Chondrocyte (in vitro differentiated cells): ENCODE measurements around the gene UBTD2. TPM values are rescaled to one million over a fixed set of nuclear protein-coding genes. Genes with fewer than 3 reads are reported as not detected.
"Not testable (repeated sequence)": the region's sequence is repeated elsewhere in the genome, so short reads cannot be mapped to it uniquely, and the experiment has no call there.

ENCODE experiments used
- DNase-seq: peaks from one replicate; pipeline ENCODE4 v3.0.0; 2021; ENCODE audit warnings: mixed read lengths, low spot score
- H3K27ac Mint-ChIP-seq: one replicate; pipeline ENCODE4 v1.8.0; 2021; ENCODE audit warnings: mild to moderate bottlenecking, moderate library complexity, mixed read lengths; ENCODE audit not compliant: unreplicated experiment
- H3K27me3 Mint-ChIP-seq: 2 replicates; pipeline ENCODE4 v1.8.0; 2021; ENCODE audit warnings: low read depth, mixed read lengths
- H3K36me3 Mint-ChIP-seq: 2 replicates; pipeline ENCODE4 v1.8.0; 2021; ENCODE audit warnings: low read depth, mixed read lengths
- H3K4me1 Mint-ChIP-seq: 2 replicates; pipeline ENCODE4 v1.8.0; 2021; ENCODE audit warnings: low read depth, mild to moderate bottlenecking, mixed read lengths
- H3K4me3 Mint-ChIP-seq: one replicate; pipeline ENCODE4 v1.8.0; 2021; ENCODE audit warnings: mild to moderate bottlenecking, moderate library complexity, mixed read lengths; ENCODE audit not compliant: unreplicated experiment
- H3K9me3 Mint-ChIP-seq: 2 replicates; pipeline ENCODE4 v1.8.0; 2021; ENCODE audit warnings: low read depth, mixed read lengths
- long read RNA-seq: library from polyadenylated mRNA; stranded (forward); transcript quantifications from one replicate; pipeline ENCODE4 v2.0.0, GENCODE V29; 2021
- total RNA-seq: library from RNA; stranded (reverse); gene quantifications from 3 replicates; pipeline ENCODE4 v1.2.1, GENCODE V29; 2021
- TF ChIP-seq, protein P1 (sequence below): fragments of 200-600 bp; sonication (generic); IDR thresholded peaks from 2 replicates; pipeline ENCODE4 v1.5.0; 2021; ENCODE audit warnings: antibody characterized with exemption, mild to moderate bottlenecking, moderate library complexity

The UBTD2 gene, protein sequence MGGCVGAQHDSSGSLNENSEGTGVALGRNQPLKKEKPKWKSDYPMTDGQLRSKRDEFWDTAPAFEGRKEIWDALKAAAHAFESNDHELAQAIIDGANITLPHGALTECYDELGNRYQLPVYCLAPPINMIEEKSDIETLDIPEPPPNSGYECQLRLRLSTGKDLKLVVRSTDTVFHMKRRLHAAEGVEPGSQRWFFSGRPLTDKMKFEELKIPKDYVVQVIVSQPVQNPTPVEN
- total RNA-seq = 37.6 to 38.9 TPM (median 38.4 TPM) in 3 replicates
- long read RNA-seq, transcript UBTD2-201 (3 exons, 3,301 nt) = major isoform, 106 of 109 reads
- long read RNA-seq, partial matches to known transcripts = 1 of 109 reads
- long read RNA-seq, other reads (novel, unspliced or antisense) = 2 of 109 reads

DNA sequence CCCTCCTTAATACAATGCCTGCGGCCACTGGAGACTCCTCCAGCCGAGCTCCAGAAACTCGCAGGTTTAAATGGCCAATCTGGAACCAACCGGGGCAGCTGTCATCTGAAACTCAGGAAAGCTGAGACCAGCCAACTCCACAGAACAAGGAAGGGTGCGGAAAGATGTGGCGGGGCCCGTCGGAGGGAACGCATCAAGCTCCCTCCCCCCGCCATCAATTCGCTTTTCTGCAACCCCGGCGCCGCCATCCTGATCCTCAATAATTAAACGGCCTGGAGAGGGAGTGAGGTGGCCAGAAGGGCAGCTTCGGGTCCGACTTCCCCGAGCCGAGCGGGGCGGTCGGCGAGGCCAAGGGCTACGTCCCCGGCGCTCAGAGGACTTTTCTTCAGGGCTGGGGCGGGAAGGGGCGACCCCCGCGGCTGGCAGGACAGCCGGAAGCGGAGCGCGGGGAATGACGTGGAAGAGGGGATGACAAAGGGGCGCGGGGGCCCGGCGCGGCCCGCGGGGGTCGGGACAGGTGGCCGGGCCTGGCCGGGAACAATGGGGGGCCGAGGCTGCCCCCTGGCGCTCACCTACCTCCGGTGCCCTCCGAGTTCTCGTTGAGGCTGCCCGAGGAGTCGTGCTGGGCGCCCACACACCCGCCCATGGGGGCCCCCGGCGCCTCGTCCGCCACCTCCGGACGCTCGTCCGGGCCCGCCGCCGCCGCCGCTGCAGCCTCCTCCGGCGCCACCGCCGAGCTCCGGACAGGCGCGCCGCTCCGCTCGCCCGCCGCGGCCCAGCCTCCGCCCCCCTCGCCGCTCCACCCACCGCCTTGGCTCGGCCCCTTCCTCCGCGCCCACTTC lies at the start of gene UBTD2:
Gene UBTD2, minus strand, starts transcription at position 745 of the 842 bp plus-strand sequence. Its CDS starts 99 bp downstream, at position 646.
- no peak for DNase-seq
- Mint-ChIP-seq H3K36me3 (no peaks in the 10 kb centered on the region), H3K27me3 (no peaks in the 10 kb centered on the region), H3K27ac (peak within 1 kb of the TSS; percentile 95), H3K4me3 (peak within 1 kb of the TSS; percentile 90), H3K9me3 (no peaks in the 10 kb centered on the region), H3K4me1 (peaks cover 44% of the 10 kb centered on the region)
- TF ChIP-seq, protein P1, sequence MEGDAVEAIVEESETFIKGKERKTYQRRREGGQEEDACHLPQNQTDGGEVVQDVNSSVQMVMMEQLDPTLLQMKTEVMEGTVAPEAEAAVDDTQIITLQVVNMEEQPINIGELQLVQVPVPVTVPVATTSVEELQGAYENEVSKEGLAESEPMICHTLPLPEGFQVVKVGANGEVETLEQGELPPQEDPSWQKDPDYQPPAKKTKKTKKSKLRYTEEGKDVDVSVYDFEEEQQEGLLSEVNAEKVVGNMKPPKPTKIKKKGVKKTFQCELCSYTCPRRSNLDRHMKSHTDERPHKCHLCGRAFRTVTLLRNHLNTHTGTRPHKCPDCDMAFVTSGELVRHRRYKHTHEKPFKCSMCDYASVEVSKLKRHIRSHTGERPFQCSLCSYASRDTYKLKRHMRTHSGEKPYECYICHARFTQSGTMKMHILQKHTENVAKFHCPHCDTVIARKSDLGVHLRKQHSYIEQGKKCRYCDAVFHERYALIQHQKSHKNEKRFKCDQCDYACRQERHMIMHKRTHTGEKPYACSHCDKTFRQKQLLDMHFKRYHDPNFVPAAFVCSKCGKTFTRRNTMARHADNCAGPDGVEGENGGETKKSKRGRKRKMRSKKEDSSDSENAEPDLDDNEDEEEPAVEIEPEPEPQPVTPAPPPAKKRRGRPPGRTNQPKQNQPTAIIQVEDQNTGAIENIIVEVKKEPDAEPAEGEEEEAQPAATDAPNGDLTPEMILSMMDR = peak; percentile 80

DNA sequence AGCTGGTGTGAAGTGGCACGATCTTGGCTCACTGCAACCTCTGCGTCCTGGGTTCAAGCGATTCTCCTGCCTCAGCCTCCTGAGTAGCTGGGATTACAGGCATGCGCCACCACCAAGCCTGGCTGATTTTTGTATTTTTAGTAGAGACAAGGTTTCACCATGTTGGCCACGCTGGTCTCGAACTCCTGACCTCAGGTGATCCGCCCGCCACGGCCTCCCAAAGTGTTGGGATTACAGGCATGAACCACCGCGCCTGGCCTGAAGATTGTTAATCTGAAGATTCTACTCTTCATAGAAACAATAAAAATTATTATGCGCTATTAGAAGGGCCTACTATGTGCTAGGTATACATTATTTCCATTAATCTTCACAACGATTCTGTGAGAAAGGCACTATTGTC lies 43.3 kb upstream of the UBTD2 start:
- not testable (repeated sequence) for H3K36me3 Mint-ChIP-seq, H3K4me1 Mint-ChIP-seq, H3K27me3 Mint-ChIP-seq, DNase-seq, H3K27ac Mint-ChIP-seq, H3K9me3 Mint-ChIP-seq, H3K4me3 Mint-ChIP-seq

DNA sequence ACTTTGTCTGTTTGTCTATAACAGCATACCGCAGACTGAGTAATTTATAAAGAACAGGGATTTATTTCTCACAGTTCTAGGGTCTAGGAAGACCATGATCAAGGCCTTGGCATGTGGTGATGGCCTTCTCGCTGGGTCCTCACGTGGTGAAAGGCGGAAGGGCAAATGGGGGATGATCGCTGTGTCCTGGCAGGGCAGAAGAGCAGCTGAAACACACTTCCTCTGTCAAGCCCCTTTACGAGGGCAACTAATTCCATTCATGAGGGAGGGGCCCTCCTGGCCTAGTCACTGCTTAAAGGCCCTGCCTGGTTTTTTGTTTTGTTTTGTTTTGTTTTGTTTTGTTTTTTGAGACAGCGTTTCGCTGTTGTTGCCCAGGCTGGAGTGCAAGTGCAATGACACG lies 41.9 kb upstream of the UBTD2 start:
- TF ChIP-seq, protein P1 = no peak
- H3K4me3 Mint-ChIP-seq = no peak overlapping the region
- H3K4me1 Mint-ChIP-seq = peaks cover 2% of the 10 kb centered on the region
- H3K27ac Mint-ChIP-seq = no peak overlapping the region
- no peaks in the 10 kb centered on the region for H3K36me3 Mint-ChIP-seq
- DNase-seq = no peak
- H3K27me3 Mint-ChIP-seq = no peaks in the 10 kb centered on the region
- H3K9me3 Mint-ChIP-seq = no peaks in the 10 kb centered on the region

DNA sequence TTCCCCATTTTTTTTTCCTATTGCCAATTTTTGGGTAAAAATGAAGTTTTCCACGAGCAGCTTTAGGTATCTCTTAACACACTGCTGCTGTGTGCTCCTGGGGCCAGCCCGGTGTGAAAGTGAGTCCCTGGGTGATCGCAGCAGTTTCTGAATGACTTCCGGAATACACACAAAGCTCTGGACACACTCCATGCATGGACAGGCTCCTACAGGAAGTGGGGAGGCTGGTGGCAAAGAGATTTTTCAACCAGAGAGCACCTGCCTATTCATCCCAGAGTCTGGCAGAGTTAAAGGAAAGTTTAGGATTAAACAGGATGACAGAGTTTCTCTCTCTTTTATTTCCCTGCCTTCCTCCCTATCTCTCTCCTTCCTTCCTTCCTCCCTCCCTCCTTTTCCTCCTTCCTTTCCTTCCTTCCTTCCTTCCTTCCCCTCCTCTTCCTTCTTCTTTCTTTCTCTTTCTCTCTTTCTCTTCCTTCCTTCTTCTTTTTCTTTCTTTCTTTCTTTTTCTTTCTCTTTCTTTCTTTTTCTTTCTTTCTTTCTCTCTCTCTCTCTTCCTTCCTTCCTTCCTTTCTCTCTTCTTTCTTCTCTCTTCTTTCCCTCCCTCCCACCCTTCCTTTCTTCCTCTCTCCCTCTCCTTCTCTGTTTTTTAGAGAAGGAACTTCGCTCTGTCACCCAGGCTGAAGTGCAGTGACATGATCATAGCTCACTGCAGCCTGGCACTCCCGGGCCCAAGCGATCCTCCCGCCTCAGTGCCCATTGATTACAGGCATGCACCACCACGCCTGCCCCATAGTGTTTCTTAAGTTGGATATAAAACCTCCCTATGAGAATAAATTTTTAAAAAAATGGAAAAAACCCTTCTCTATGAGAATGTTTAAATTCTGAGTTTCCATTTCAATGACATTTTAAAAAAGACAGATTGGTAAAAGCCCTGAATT lies 38.7 kb upstream of the UBTD2 start:
- H3K4me1 Mint-ChIP-seq = peaks cover 13% of the 10 kb centered on the region
- TF ChIP-seq, protein P1 = no peak
- H3K27ac Mint-ChIP-seq = no peak overlapping the region
- no peak for DNase-seq
- no peaks in the 10 kb centered on the region for H3K36me3 Mint-ChIP-seq
- H3K4me3 Mint-ChIP-seq = no peak overlapping the region
- no peaks in the 10 kb centered on the region for H3K27me3 Mint-ChIP-seq
- no peaks in the 10 kb centered on the region for H3K9me3 Mint-ChIP-seq

DNA sequence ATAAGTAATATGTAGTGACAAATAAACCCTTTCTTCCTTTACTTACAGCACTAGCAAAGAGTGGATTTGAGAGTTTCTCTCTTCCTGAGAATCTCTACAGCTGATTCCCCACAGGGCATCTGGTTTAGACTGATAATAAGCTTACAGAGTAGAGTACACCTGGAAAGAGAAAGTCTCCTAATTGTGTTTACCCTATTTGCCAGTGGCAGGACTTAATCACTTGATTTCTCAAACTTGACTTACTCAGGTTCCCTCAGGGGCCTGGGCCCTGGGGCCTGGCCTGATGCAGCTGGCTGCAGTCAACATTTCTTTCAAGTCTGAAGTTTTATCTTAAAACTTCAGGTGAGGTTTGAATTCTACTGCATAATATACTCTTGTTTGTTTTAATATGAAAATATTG lies 38.0 kb upstream of the UBTD2 start:
- Mint-ChIP-seq H3K4me1 (peaks cover 13% of the 10 kb centered on the region), H3K36me3 (no peaks in the 10 kb centered on the region), H3K9me3 (no peaks in the 10 kb centered on the region), H3K27ac (no peak overlapping the region), H3K4me3 (no peak overlapping the region), H3K27me3 (no peaks in the 10 kb centered on the region)
- no peak for DNase-seq
- TF ChIP-seq, protein P1 = no peak
